Stimulated activated effector memory CD8-positive, alpha-beta T cell treated with anti-CD3 and anti-CD28 coated beads, Interleukin-12 subunit alpha, Interleukin-12 subunit beta, amount 100 ng/mL, for 72 hours (primary cell): ENCODE results near the gene ZNF496.
"Not testable (repeated sequence)": the region's sequence is repeated elsewhere in the genome, so short reads cannot be mapped to it uniquely, and the experiment has no call there.

Experiments used
- ATAC-seq: fragments of 150-1000 bp; cut with Tn5 transposase; 2 replicates; pipeline ENCODE4 v1.10.0; 2021
- DNase-seq, 2 donors: peaks; one replicate each; pipeline ENCODE4 v3.0.0; 2021 to 2022; ENCODE audit warnings: low spot score in 2 of 2
- H3K27ac Mint-ChIP-seq: one replicate; pipeline ENCODE4 v1.8.0; 2022; ENCODE audit warnings: mild to moderate bottlenecking, mixed read lengths
- H3K36me3 Mint-ChIP-seq: one replicate; pipeline ENCODE4 v1.8.0; 2022; ENCODE audit warnings: mild to moderate bottlenecking, mixed read lengths
- H3K4me1 Mint-ChIP-seq: one replicate; pipeline ENCODE4 v1.8.0; 2022; ENCODE audit warnings: mixed read lengths
- H3K4me3 Mint-ChIP-seq: one replicate; pipeline ENCODE4 v1.8.0; 2022; ENCODE audit warnings: mild to moderate bottlenecking, mixed read lengths
- H3K9me3 Mint-ChIP-seq: one replicate; pipeline ENCODE4 v1.8.0; 2022; ENCODE audit warnings: mixed read lengths

The ZNF496 gene

DNA sequence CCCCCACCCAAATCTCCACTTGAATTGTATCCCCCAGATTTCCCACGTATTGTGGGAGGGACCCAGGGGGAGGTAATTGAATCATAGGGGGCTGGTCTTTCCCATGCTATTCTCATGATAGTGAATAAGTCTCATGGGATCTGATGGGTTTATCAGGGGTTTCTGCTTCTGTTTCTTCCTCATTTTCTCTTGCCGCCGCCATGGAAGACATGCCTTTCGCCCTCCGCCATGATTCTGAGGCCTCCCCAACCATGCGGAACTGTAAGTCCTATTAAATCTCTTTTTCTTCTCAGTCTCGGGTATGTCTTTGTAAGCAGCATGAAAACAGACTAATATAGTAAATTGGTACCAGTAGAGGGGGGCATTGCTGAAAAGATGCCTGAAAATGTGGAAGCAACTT is 33.4 kb upstream of the ZNF496 start:
- H3K36me3 Mint-ChIP-seq: no peaks in the 10 kb centered on the region
- no peak overlapping the region for H3K4me3 Mint-ChIP-seq
- no peaks in the 10 kb centered on the region for H3K4me1 Mint-ChIP-seq
- no peak for ATAC-seq
- no peaks in the 10 kb centered on the region for H3K9me3 Mint-ChIP-seq
- no peak overlapping the region for H3K27ac Mint-ChIP-seq
- DNase-seq: no peak

GRCh38 chr1:247363000-247363399 is 31.3 kb upstream of the ZNF496 start:
- not testable (repeated sequence) for H3K4me1 Mint-ChIP-seq, DNase-seq, H3K27ac Mint-ChIP-seq, H3K9me3 Mint-ChIP-seq, H3K36me3 Mint-ChIP-seq, H3K4me3 Mint-ChIP-seq, ATAC-seq

DNA sequence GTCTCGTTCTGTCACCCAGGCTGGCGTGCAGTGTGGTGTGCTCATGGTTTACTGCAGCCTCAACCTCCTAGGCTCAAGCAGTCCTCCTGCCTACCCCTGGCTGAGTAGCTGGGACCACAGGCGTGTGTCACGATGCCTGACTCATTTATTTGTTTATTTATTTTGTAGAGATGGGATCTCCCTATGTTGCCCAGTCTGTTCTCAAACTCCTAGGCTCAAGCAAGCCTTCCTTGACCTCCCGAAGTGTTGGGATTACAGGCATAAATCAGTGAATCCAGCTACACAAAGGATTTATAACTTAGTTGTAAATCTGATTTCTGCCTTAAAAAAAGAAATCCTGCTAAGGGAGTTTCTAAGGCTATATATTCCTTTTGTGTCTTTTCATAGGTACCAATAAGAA is 30.5 kb upstream of the ZNF496 start:
- ATAC-seq (no peak), DNase-seq (no peak)
- Mint-ChIP-seq H3K4me3 (no peak overlapping the region), H3K27ac (no peak overlapping the region), H3K36me3 (no peaks in the 10 kb centered on the region), H3K4me1 (no peaks in the 10 kb centered on the region), H3K9me3 (no peaks in the 10 kb centered on the region)

GRCh38 chr1:247360991-247361731 is 29.5 kb upstream of the ZNF496 start:
- no peak overlapping the region for H3K27ac Mint-ChIP-seq
- ATAC-seq: no peak
- H3K36me3 Mint-ChIP-seq: no peaks in the 10 kb centered on the region
- H3K9me3 Mint-ChIP-seq: no peaks in the 10 kb centered on the region
- no peak overlapping the region for H3K4me3 Mint-ChIP-seq
- no peak for DNase-seq
- no peaks in the 10 kb centered on the region for H3K4me1 Mint-ChIP-seq

DNA sequence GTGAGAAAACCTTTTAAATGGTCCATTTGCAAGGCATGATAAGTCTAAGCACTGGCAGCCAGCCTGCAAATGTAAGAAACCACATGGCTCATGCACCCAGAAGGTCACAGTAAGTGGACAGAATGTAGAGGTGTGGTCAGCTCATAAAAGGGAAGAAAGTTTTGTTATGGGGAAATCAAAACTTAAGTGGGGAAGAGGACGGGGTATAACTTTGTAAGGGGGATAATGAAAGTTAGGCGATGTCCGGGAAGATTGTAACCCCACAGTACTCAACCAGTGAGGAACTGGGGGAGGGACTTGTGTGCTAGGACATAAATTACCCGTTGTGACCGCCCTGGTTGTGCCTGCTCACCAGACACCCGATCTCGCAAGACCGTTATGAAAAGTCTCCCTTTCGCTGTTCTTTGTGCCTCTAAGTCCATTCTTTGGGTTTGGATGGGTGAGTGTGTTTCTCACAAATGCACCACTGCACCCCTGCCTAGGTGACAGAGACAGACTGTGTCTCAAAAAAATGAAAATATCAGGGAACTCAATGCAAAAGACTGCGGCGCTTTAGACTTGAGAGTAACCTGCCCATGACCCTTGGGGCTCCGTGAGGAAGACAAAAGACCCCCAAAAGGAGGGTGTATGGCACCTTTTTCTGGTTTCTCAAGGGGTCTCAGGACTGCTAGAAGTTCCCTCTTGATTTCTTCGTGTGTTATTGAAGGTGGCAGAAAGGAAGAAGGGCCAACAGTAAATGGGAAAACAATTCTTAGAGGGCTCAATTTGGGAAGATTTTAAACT is 28.6 kb upstream of the ZNF496 start:
- H3K9me3 Mint-ChIP-seq: peaks cover 4% of the 10 kb centered on the region
- H3K4me1 Mint-ChIP-seq: no peaks in the 10 kb centered on the region
- ATAC-seq: no peak
- H3K27ac Mint-ChIP-seq: no peak overlapping the region
- DNase-seq: no peak
- H3K4me3 Mint-ChIP-seq: no peak overlapping the region
- no peaks in the 10 kb centered on the region for H3K36me3 Mint-ChIP-seq

GRCh38 chr1:247359559-247359958 is 27.9 kb upstream of the ZNF496 start:
- H3K4me1 Mint-ChIP-seq: no peaks in the 10 kb centered on the region
- no peaks in the 10 kb centered on the region for H3K36me3 Mint-ChIP-seq
- H3K4me3 Mint-ChIP-seq: no peak overlapping the region
- no peak for ATAC-seq
- no peak for DNase-seq
- no peak overlapping the region for H3K27ac Mint-ChIP-seq
- peaks cover 4% of the 10 kb centered on the region for H3K9me3 Mint-ChIP-seq

- H3K27ac Mint-ChIP-seq: no peak overlapping the region
- no peaks in the 10 kb centered on the region for H3K4me1 Mint-ChIP-seq
- peaks cover 4% of the 10 kb centered on the region for H3K9me3 Mint-ChIP-seq
- no peak for DNase-seq
- no peaks in the 10 kb centered on the region for H3K36me3 Mint-ChIP-seq
- ATAC-seq: no peak
- H3K4me3 Mint-ChIP-seq: no peak overlapping the region
These were observed 27.3 kb upstream of the ZNF496 start for GRCh38 chr1:247358920-247359319.

- Mint-ChIP-seq H3K36me3 (no peaks in the 10 kb centered on the region), H3K27ac (no peak overlapping the region), H3K9me3 (peaks cover 4% of the 10 kb centered on the region), H3K4me3 (no peak overlapping the region), H3K4me1 (no peaks in the 10 kb centered on the region)
- ATAC-seq (peak; percentile 44), DNase-seq (no peak)
These were observed 26.1 kb upstream of the ZNF496 start for GRCh38 chr1:247357781-247358211.

DNA sequence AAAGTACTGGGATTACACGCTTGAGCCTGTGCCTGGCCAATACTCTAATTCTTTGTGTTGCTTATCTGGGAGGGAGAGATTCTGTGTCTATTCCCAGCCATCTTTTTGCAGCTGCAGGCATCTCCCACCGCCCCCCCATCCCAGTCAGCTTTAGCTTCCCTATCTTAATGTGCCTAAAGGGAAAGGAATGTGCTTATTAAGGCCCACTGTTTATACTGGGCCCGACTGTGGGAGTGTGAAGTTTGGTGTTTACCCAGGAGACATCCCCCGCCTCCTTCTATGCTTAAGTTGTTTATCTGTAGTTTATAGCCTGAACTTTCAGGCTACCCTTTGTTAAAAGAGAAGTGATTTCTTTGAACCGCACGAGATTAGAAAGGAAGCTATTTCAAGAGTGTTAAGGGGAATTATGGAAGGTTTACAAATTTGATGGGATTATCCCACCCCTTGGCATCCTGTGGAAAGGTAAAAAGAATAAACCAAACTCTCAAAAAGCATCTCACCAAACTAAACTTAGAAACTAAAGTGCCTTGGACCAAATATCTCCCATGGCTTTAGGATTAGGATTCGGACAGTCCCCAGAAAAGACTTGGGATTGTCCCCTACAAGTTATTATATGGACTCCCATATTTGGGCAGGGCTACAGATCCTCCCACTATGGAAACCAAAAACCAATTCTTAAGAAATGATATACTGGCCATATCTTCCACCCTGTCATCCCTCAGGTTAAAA is 25.5 kb upstream of the ZNF496 start:
- Mint-ChIP-seq H3K4me3 (no peak overlapping the region), H3K36me3 (no peaks in the 10 kb centered on the region), H3K9me3 (peaks cover 4% of the 10 kb centered on the region), H3K4me1 (no peaks in the 10 kb centered on the region), H3K27ac (no peak overlapping the region)
- DNase-seq (no peak), ATAC-seq (no peak)

GRCh38 chr1:247355160-247355559 is 23.5 kb upstream of the ZNF496 start:
- DNase-seq, H3K36me3 Mint-ChIP-seq, H3K4me3 Mint-ChIP-seq, H3K9me3 Mint-ChIP-seq, H3K27ac Mint-ChIP-seq, H3K4me1 Mint-ChIP-seq, ATAC-seq: not testable (repeated sequence)

DNA sequence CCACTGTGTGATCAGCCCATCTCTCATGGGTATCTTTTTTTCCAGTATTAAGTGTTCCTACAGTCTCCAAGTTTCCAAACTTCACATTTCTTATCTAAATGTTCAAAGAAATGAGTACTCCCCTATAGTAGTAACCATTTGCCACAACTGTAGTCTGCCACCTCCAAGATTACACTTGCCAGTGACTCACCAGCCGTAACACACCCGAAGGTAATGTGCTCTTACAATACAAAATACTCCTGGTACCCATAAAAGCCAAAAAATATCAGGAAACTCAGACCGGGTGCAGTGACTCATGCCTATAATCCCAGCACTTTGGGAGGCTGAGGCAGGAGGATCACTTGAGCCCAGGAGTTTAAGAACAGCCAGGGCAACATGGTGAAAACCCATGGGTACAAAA is 20.5 kb upstream of the ZNF496 start:
- no peaks in the 10 kb centered on the region for H3K4me1 Mint-ChIP-seq
- peaks cover 4% of the 10 kb centered on the region for H3K9me3 Mint-ChIP-seq
- H3K27ac Mint-ChIP-seq: no peak overlapping the region
- no peaks in the 10 kb centered on the region for H3K36me3 Mint-ChIP-seq
- no peak overlapping the region for H3K4me3 Mint-ChIP-seq
- ATAC-seq: no peak
- no peak for DNase-seq

- H3K4me1 Mint-ChIP-seq: no peaks in the 10 kb centered on the region
- no peaks in the 10 kb centered on the region for H3K36me3 Mint-ChIP-seq
- H3K9me3 Mint-ChIP-seq: peaks cover under 1% of the 10 kb centered on the region
- H3K4me3 Mint-ChIP-seq: no peak overlapping the region
- no peak overlapping the region for H3K27ac Mint-ChIP-seq
- ATAC-seq (no peak), DNase-seq (no peak)
These were observed 18.9 kb upstream of the ZNF496 start for GRCh38 chr1:247350587-247350986.

- Mint-ChIP-seq H3K4me1 (peaks cover 9% of the 10 kb centered on the region), H3K27ac (no peak overlapping the region), H3K9me3 (no peaks in the 10 kb centered on the region), H3K36me3 (no peaks in the 10 kb centered on the region), H3K4me3 (no peak overlapping the region)
- no peak for ATAC-seq
- DNase-seq: no peak
These were observed 16.0 kb upstream of the ZNF496 start for GRCh38 chr1:247347477-247348222.

- no peak overlapping the region for H3K27ac Mint-ChIP-seq
- DNase-seq (no peak), ATAC-seq (no peak)
- H3K36me3 Mint-ChIP-seq: no peaks in the 10 kb centered on the region
- H3K4me3 Mint-ChIP-seq: no peak overlapping the region
- no peaks in the 10 kb centered on the region for H3K9me3 Mint-ChIP-seq
- peaks cover 11% of the 10 kb centered on the region for H3K4me1 Mint-ChIP-seq
These were observed 14.2 kb upstream of the ZNF496 start for GRCh38 chr1:247345881-247346280.

DNA sequence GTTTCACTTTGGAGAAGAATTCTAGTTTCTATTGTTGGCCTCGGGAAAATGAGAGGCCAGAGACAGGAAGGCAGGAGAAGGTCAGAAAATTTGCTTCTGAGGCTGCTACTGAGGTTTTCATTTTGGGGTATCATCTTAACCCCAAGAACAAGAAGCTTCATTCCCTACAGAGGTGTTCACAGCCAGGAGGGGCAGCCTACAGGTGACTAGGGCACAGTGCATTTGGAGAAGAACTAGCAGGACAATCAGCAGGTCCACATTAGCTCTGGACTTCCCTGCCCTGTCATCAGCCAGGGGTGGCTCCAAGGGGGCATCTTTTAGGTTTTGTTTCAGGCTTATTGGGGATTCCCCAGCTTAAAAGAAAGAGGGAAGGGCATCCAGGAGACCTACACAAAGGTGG is 12.1 kb upstream of the ZNF496 start:
- ATAC-seq (no peak), DNase-seq (no peak)
- H3K27ac Mint-ChIP-seq: no peak overlapping the region
- peaks cover 11% of the 10 kb centered on the region for H3K4me1 Mint-ChIP-seq
- H3K9me3 Mint-ChIP-seq: no peaks in the 10 kb centered on the region
- no peak overlapping the region for H3K4me3 Mint-ChIP-seq
- no peaks in the 10 kb centered on the region for H3K36me3 Mint-ChIP-seq
